ENCODE measurements around the gene LMO1.

The LMO1 gene

DNA sequence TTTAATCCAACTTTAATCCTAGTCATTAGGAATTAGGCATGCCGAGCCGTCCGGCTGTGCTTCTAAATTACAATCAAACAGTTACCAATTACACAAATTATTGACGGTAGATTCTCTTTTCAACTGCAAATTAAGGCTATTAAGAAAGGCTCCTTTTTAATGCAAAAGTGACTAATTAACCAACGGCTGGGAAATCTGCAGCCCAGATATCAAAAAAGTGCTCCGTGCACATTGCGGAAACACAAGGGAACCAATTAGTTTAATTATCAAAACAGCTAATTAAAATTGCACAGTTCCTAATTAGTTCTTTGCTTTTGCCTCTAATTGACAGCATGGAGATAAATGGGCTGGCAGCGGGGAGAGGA is 19.4 kb upstream of the LMO1 start:
- H3K4me1 ChIP-seq, result peaks cover 22% of the 10 kb centered on the region
- DNase-seq (ENCODE audit: low spot score in 2 of 2), result no peak
- no peaks in the 10 kb centered on the region for H3K27me3 ChIP-seq (ENCODE audit: low read depth)
- no peak overlapping the region for H3K4me3 ChIP-seq
- in situ Hi-C loops (cut with MboI; ENCODE audit: low sequenced_read_pairs), result no loop called here
- H3K36me3 ChIP-seq (replicated peaks), result no peaks in the 10 kb centered on the region
- H3K9me3 ChIP-seq, result no peaks in the 10 kb centered on the region

- DNase-seq (ENCODE audit: low spot score in 2 of 2), result peak in 1 of 2 experiments; percentile 83
- in situ Hi-C loops (cut with MboI; ENCODE audit: low sequenced_read_pairs), result no loop called here
- H3K27me3 ChIP-seq (ENCODE audit: low read depth), result no peaks in the 10 kb centered on the region
These were observed 19.0 kb upstream of the LMO1 start for GRCh38 chr11:8282631-8283030.

DNA sequence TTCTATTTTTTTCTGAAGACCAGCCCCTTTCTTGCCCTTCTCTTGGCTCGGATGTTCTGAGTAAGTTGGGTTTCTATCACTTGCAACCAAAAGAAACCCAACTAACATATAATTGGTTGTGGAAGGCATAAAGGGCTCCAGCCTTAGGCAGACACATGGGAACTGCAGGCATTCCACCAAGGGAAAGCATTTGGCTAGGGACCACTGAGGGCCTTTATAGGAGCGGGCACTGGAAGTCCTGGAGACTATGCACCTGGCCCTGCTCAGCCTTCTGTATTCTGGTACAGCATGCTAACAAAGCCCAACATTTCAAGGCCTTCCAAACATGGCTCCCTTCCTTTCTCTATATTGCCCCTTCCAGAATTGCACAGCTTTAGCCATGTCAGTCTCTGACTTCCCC is 17.6 kb upstream of the LMO1 start:
- DNase-seq (ENCODE audit: low spot score in 2 of 2), result no peak
- no peak overlapping the region for H3K4me3 ChIP-seq
- no peaks in the 10 kb centered on the region for H3K9me3 ChIP-seq
- in situ Hi-C loops (cut with MboI; ENCODE audit: low sequenced_read_pairs), result no loop called here
- no peaks in the 10 kb centered on the region for H3K27me3 ChIP-seq (ENCODE audit: low read depth)
- peaks cover 22% of the 10 kb centered on the region for H3K4me1 ChIP-seq
- H3K36me3 ChIP-seq (replicated peaks), result no peaks in the 10 kb centered on the region

More at GRCh38 chr11:8282631-8283030, 19.0 kb upstream of the LMO1 start:
- Histone ChIP-seq H3K4me1 (peaks cover 22% of the 10 kb centered on the region), H3K36me3 (replicated peaks) (no peaks in the 10 kb centered on the region), H3K4me3 (no peak overlapping the region), H3K9me3 (no peaks in the 10 kb centered on the region)

- DNase-seq (ENCODE audit: low spot score in 2 of 2), result no peak
- Histone ChIP-seq H3K27me3 (ENCODE audit: low read depth) (no peaks in the 10 kb centered on the region), H3K4me1 (peaks cover 11% of the 10 kb centered on the region), H3K36me3 (replicated peaks) (no peaks in the 10 kb centered on the region), H3K4me3 (no peak overlapping the region), H3K9me3 (no peaks in the 10 kb centered on the region)
- in situ Hi-C loops (cut with MboI; ENCODE audit: low sequenced_read_pairs), result no loop called here
These were observed 14.0 kb upstream of the LMO1 start for GRCh38 chr11:8277691-8278090.

- no peaks in the 10 kb centered on the region for H3K9me3 ChIP-seq
- H3K4me3 ChIP-seq, result no peak overlapping the region
- DNase-seq (ENCODE audit: low spot score in 2 of 2), result no peak
- in situ Hi-C loops (cut with MboI; ENCODE audit: low sequenced_read_pairs), result no loop called here
- no peaks in the 10 kb centered on the region for H3K27me3 ChIP-seq (ENCODE audit: low read depth)
- H3K4me1 ChIP-seq, result peaks cover 5% of the 10 kb centered on the region
- H3K36me3 ChIP-seq (replicated peaks), result no peaks in the 10 kb centered on the region
These were observed 12.8 kb upstream of the LMO1 start for GRCh38 chr11:8276528-8276927.

GRCh38 chr11:8273287-8273686 is 9.6 kb upstream of the LMO1 start:
- peaks cover 12% of the 10 kb centered on the region for H3K4me1 ChIP-seq
- no peak overlapping the region for H3K4me3 ChIP-seq
- no peaks in the 10 kb centered on the region for H3K27me3 ChIP-seq (ENCODE audit: low read depth)
- H3K36me3 ChIP-seq (replicated peaks), result no peaks in the 10 kb centered on the region
- H3K9me3 ChIP-seq, result no peaks in the 10 kb centered on the region
- in situ Hi-C loops (cut with MboI; ENCODE audit: low sequenced_read_pairs), result no loop called here
- peak in 1 of 2 experiments; percentile 30 for DNase-seq (ENCODE audit: low spot score in 2 of 2)

DNA sequence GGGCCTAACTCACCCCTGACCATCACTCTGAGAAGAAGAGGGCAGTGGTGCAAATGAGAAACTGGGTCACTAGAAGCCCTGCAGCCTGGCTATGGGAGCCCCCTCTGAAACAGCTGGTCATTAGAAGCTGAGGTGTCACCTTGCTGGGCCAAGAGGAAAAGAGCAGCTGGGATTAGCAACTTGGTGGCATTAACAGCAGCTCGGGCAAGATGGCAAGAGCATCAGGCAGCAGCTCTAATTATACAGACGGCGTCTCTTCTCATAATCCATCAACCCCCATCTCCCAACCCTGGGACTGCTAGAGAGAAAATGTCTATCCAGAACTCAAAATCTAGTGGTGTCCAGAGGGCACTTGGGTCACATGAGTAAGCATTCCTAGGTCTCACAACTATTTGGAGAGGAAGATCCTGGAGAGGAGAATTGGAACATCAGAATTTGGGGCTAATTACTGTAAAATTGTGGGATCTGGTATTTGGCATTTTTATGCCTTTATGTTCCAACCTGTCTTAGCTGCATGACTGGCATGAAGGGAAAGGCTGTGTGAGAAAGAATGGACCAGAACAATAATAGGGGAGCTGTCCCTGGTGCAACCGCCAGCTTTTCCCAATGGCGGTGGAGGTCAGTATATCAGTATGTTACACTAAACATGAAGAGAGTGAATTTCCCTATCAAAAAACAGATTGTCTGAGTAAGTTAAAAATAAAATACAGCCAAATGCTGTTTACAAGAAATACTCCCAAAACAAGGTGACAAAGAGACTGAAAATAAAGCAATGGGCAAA is 7.6 kb upstream of the LMO1 start:
- peaks cover 12% of the 10 kb centered on the region for H3K4me1 ChIP-seq
- no peak for DNase-seq (ENCODE audit: low spot score in 2 of 2)
- no peaks in the 10 kb centered on the region for H3K36me3 ChIP-seq (replicated peaks)
- H3K27me3 ChIP-seq (ENCODE audit: low read depth), result peaks cover 12% of the 10 kb centered on the region
- no peaks in the 10 kb centered on the region for H3K9me3 ChIP-seq
- no peak overlapping the region for H3K4me3 ChIP-seq
- in situ Hi-C loops (cut with MboI; ENCODE audit: low sequenced_read_pairs), result no loop called here

- Histone ChIP-seq H3K27me3 (ENCODE audit: low read depth) (peaks cover 12% of the 10 kb centered on the region), H3K9me3 (no peaks in the 10 kb centered on the region), H3K4me1 (peaks cover 12% of the 10 kb centered on the region), H3K4me3 (no peak overlapping the region), H3K36me3 (replicated peaks) (no peaks in the 10 kb centered on the region)
- in situ Hi-C loops (cut with MboI; ENCODE audit: low sequenced_read_pairs), result no loop called here
- peak in 1 of 2 experiments; percentile 47 for DNase-seq (ENCODE audit: low spot score in 2 of 2)
These were observed 6.0 kb upstream of the LMO1 start for GRCh38 chr11:8269636-8270035.

DNA sequence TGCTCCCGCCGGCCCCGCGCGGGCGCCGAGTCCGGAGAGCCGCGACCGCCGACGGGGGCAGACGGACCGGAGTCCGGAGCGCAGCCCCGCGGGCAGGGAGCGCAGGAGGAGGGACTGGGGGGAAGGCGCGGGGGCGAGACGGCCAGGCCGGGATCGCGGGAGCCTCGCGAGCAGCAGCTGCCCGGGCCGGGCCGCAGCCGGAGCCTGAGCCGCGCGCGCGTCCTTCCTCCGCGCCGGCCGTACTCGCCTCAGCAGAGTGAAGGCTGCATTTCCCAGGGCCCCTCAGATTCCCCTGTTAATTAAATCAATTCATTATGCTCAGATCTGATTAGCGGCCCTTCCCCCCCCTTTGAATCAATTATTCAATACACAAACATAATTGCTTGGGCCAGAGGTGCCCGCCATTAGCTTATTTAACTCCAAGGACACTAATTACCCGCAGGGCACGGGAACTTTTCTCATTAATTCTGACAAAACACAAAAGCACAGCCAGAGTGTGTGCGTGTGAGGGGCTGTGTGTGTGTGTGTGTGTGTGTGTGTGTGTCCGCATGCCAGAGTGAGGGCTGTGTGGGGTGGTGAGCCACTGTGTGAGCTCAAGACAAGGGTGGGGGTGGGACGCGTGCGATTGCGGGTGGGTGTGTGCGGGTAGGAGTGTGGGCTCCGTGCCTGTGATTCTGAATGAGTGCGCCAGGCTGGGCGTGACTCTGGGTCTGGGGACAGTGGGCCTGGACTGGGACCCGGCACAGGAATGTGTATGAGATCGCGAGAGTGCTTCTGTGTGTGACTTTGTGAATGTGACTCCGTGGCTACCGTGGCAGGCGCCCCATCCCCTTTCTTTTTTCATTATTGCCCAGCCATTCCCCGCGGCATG is 5.1 kb upstream of the LMO1 start:
- peak in 1 of 2 experiments; percentile 47 for DNase-seq (ENCODE audit: low spot score in 2 of 2)
- peak overlapping the region; percentile 20; the same call in 1 of the 2 replicates for H3K4me3 ChIP-seq
- no peaks in the 10 kb centered on the region for H3K9me3 ChIP-seq
- H3K36me3 ChIP-seq (replicated peaks), result no peaks in the 10 kb centered on the region
- H3K4me1 ChIP-seq, result peaks cover 14% of the 10 kb centered on the region
- H3K27me3 ChIP-seq (ENCODE audit: low read depth), result peaks cover 14% of the 10 kb centered on the region
- in situ Hi-C loops (cut with MboI; ENCODE audit: low sequenced_read_pairs), result no loop called here

GRCh38 chr11:8267831-8268529 is 4.3 kb upstream of the LMO1 start:
- DNase-seq (ENCODE audit: low spot score in 2 of 2), result peak in 1 of 2 experiments; percentile 41
- Histone ChIP-seq H3K4me3 (peak overlapping the region; percentile 20), H3K9me3 (no peaks in the 10 kb centered on the region), H3K36me3 (replicated peaks) (no peaks in the 10 kb centered on the region), H3K4me1 (peaks cover 19% of the 10 kb centered on the region), H3K27me3 (ENCODE audit: low read depth) (peaks cover 14% of the 10 kb centered on the region)
- in situ Hi-C loops (cut with MboI; ENCODE audit: low sequenced_read_pairs), result no loop called here

- Histone ChIP-seq H3K4me1 (peaks cover 19% of the 10 kb centered on the region), H3K27me3 (ENCODE audit: low read depth) (peaks cover 16% of the 10 kb centered on the region), H3K9me3 (no peaks in the 10 kb centered on the region), H3K36me3 (replicated peaks) (no peaks in the 10 kb centered on the region), H3K4me3 (no peak overlapping the region)
- no peak for DNase-seq (ENCODE audit: low spot score in 2 of 2)
- in situ Hi-C loops (cut with MboI; ENCODE audit: low sequenced_read_pairs), result no loop called here
These were observed 3.6 kb upstream of the LMO1 start for GRCh38 chr11:8267280-8267679.

DNA sequence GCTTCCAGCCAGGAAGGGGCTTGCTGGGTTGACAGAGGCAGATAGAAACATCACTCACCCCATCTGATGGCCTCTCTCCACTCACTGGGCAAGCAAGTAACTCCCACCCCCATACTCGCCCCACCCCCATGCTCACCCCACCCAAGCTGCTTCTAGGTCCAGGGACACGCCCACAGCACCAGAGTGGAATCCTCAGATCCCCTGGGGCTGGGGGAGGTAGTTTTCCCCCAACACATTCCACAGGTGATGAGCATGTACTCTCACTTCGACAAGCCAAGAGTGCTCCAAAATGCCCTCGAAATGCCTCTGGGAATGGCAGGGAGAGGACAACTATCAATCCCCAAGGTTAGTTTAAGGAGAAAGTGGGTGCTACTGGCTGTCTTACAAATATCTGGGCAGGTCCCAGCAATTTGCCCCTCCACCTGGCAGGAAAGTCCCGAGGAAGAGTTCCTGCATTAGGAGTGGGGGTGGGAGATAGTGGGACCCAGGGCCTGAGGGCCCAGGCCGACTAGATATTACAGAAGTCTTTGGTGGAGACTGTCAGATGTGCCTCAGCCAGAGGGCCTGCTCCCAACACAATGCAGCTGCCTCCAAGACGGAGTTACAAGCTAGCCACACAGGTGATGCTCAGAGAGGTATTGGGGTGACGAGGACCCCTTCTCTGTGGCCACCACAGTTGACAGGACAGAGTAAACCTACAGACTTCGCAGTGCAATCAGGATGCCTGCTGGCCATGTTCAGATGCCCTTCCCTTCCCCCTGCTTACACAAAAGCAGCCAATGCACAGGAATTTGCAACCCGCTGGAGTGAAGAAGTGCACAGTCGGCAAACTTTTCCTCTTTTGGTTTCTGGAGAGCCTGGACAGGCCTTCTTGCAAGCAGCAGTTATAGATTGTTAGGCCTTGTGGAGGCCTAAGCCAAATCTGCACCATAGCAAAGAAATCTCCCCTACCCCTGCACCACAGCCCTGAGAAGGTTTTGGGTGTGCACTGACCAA is 2.9 kb upstream of the LMO1 start:
- Histone ChIP-seq H3K36me3 (replicated peaks) (no peaks in the 10 kb centered on the region), H3K9me3 (no peaks in the 10 kb centered on the region), H3K27me3 (ENCODE audit: low read depth) (peaks cover 17% of the 10 kb centered on the region), H3K4me1 (peaks cover 19% of the 10 kb centered on the region), H3K4me3 (no peak overlapping the region)
- in situ Hi-C loops (cut with MboI; ENCODE audit: low sequenced_read_pairs), result no loop called here
- DNase-seq (ENCODE audit: low spot score in 2 of 2), result no peak

Measured in HAP-1 (cell line).